ENCODE results near the gene SREBF2. TPM values are rescaled to one million over a fixed set of nuclear protein-coding genes. Genes with fewer than 3 reads are reported as not detected.

Gene SREBF2
- total and polyA plus RNA-seq, 2 of the 8 experiments (the other 6 are each of a cell fraction or from before 2014, with no cell fraction given): 125 to 144 TPM

DNA sequence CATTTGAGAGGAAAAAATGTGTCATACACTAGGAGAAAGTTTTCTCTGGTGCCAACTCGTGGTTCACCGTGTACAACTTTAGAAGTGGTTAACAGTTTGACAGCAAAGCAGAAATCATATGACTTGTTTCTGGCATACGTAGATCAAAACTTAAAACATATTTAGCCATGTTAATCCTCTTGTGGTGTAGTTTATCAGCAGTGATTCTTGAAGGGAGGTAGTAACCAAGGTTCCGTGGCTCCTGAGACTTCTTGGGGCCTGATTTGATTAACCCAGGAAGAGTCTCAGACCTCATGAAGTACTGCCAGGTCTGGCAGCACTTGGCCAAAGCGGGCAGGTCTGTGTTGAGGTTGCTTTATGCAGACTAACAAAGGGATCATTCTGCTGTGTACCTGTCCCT is 40.5 kb downstream of the SREBF2 start:
- H2BK5ac ChIP-seq (ENCODE audit: low read depth, low read length): no peak overlapping the region
- no peaks in the 10 kb centered on the region for H3K27me3 ChIP-seq (replicated peaks in 1 of 4; ENCODE audit: control insufficient read depth in 3 of 4, extremely low read depth in 1 of 4, insufficient read depth in 3 of 4, low read length in 3 of 4)
- peaks cover 2% of the 10 kb centered on the region; the same call in 1 of the 2 replicates for H3K79me1 ChIP-seq (ENCODE audit: low read depth, low read length)
- H3K4me2 ChIP-seq (ENCODE audit: insufficient read depth in 1 of 2, low read depth in 2 of 2, low read length in 2 of 2): no peak overlapping the region
- no peak overlapping the region for H3K4ac ChIP-seq (replicated peaks; ENCODE audit: insufficient read length, low read depth, low read length)
- no peak overlapping the region for H2AFZ ChIP-seq (ENCODE audit: low read length)
- H4K91ac ChIP-seq (replicated peaks; ENCODE audit: insufficient read length, low read length): no peak overlapping the region
- ChIA-PET POLR2A (ENCODE audit: partially characterized antibody) (no interaction called here), CTCF (ENCODE audit: partially characterized antibody) (interaction anchor here (1.3 to 1.9 kb wide), 2 partner anchors 24 to 177 kb away, joined by 3 to 5 read pairs; no protein-coding TSS in a partner anchor)
- H2BK12ac ChIP-seq (ENCODE audit: low read depth, low read length): no peak overlapping the region
- no peak overlapping the region for H4K8ac ChIP-seq (ENCODE audit: extremely low read depth, insufficient read depth, low read length)
- peaks cover 33 to 81% (median 69%) of the 10 kb centered on the region in 4 experiments for H3K36me3 ChIP-seq (ENCODE audit: control insufficient read depth in 2 of 4, insufficient read depth in 4 of 4, low read length in 3 of 4)
- H2BK20ac ChIP-seq (ENCODE audit: low read length): no peak overlapping the region
- DNase-seq (ENCODE audit: low read depth in 1 of 2, low spot score in 2 of 2) (no peak), FAIRE-seq (no peak)
- no peak overlapping the region for H3K23ac ChIP-seq (ENCODE audit: insufficient read length)
- no peak overlapping the region for H3K56ac ChIP-seq (replicated peaks; ENCODE audit: insufficient read length, low read depth, low read length)
- H2BK15ac ChIP-seq (ENCODE audit: low read length): no peak overlapping the region
- no peak overlapping the region for H3K27ac ChIP-seq (ENCODE audit: low read depth, low read length)
- peaks cover 2 to 5% of the 10 kb centered on the region in 2 experiments for H4K20me1 ChIP-seq (replicated peaks in 1 of 2; ENCODE audit: control insufficient read depth in 1 of 2, insufficient read depth in 2 of 2, low read length in 2 of 2)
- H3K4me3 ChIP-seq (ENCODE audit: extremely low read depth in 1 of 4, insufficient read depth in 2 of 4, low read depth in 3 of 4, low read length in 4 of 4): no peak overlapping the region
- no peaks in the 10 kb centered on the region for H3K9me3 ChIP-seq (ENCODE audit: insufficient read depth in 2 of 2, low read depth in 1 of 2, low read length in 1 of 2)
- H3K14ac ChIP-seq (ENCODE audit: insufficient read length): no peak overlapping the region
- no peaks in the 10 kb centered on the region for H3K79me2 ChIP-seq (ENCODE audit: control insufficient read depth in 1 of 2, insufficient read depth in 2 of 2, low read length in 2 of 2)
- no peak overlapping the region for H3K18ac ChIP-seq (ENCODE audit: extremely low read depth, low read length)
- 92% methylated on average over 5 of the region's 5 CpGs; no CpG with 5 or more reads in 1 of the 2 experiments for WGBS, 2 experiments (ENCODE audit: extremely low coverage in 1 of 2, insufficient coverage in 1 of 2, insufficient read length in 1 of 2, insufficient replicate concordance in 2 of 2, low coverage in 1 of 2, low lambda C conversion rate in 2 of 2, missing lambda C conversion rate in 1 of 2)
- H4K5ac ChIP-seq (ENCODE audit: insufficient read length, low read depth, low read length): no peak overlapping the region
- no peak overlapping the region for H2BK120ac ChIP-seq (replicated peaks; ENCODE audit: low read depth, low read length)
- no peak overlapping the region for H2AK5ac ChIP-seq (ENCODE audit: low read depth, low read length)
- H3K4me1 ChIP-seq (replicated peaks in 1 of 4; ENCODE audit: control insufficient read depth in 3 of 4, insufficient read depth in 4 of 4, low read length in 3 of 4): no peaks in the 10 kb centered on the region
- H3K9ac ChIP-seq (replicated peaks in 1 of 4; ENCODE audit: extremely low read depth in 1 of 4, low read depth in 3 of 4, low read length in 3 of 4): no peak overlapping the region
- H3K23me2 ChIP-seq (ENCODE audit: low read depth, low read length): no peaks in the 10 kb centered on the region
- TF ChIP-seq YY1 (IDR thresholded peaks at IDR 0.05; ENCODE audit: low read depth, low read length): no peak
- TF ChIP-seq TBP (IDR thresholded peaks at IDR 0.05; ENCODE audit: low read depth, low read length): no peak
- TF ChIP-seq NRF1 (IDR thresholded peaks at IDR 0.05; ENCODE audit: low read depth, low read length): no peak
- no peak for TF ChIP-seq PHF8 (conservative IDR thresholded peaks at IDR 0.05; ENCODE audit: low read depth, low read length)
- TF ChIP-seq SIRT6 (IDR thresholded peaks at IDR 0.05; ENCODE audit: low read length): no peak
- TF ChIP-seq, protein P1, sequence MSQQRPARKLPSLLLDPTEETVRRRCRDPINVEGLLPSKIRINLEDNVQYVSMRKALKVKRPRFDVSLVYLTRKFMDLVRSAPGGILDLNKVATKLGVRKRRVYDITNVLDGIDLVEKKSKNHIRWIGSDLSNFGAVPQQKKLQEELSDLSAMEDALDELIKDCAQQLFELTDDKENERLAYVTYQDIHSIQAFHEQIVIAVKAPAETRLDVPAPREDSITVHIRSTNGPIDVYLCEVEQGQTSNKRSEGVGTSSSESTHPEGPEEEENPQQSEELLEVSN (IDR thresholded peaks at IDR 0.05): no peak

All from H1 (cell line).